Body of pancreas (tissue), 4 donors: ENCODE measurements around the gene KRTAP10-11. TPM values are rescaled to one million over a fixed set of nuclear protein-coding genes. Genes with fewer than 3 reads are reported as not detected.

Experiments
- ATAC-seq: fragments of 150-250 bp; one replicate; pipeline ENCODE4 v1.9.1; 2016
- DNase-seq, 4 donors: peaks; one replicate each; pipeline ENCODE4 v3.0.0-alpha.2; 2019
- H3K27ac ChIP-seq, 4 donors: fragments of 200-600 bp; sonication (generic); 1 replicate in 3 of 4; 2 replicates in 1 of 4; pipeline versions ENCODE4 v1.5.1 to v1.6.1; 2016 to 2019; ENCODE audit warnings: mild to moderate bottlenecking in 1 of 4, mixed read lengths in 1 of 4, moderate library complexity in 1 of 4
- H3K27me3 ChIP-seq, 2 donors: fragments of 200-600 bp; sonication (generic); one replicate each; pipeline ENCODE4 v1.6.0; 2016; ENCODE audit warnings: mild to moderate bottlenecking in 1 of 2
- H3K36me3 ChIP-seq, 2 donors: fragments of 200-600 bp; sonication (generic); replicated peaks in 1 of 2; 2 replicates each; pipeline ENCODE4 v1.5.1; 2016; ENCODE audit warnings: low read depth in 2 of 2; ENCODE audit not compliant: insufficient read depth in 1 of 2
- H3K4me1 ChIP-seq: fragments of 200-600 bp; sonication (generic); one replicate; pipeline ENCODE4 v1.6.0; 2016
- H3K4me3 ChIP-seq, 2 donors: fragments of 200-600 bp; sonication (generic); 1 replicate in 1 of 2; 2 replicates in 1 of 2; pipeline ENCODE4 v1.5.1; 2016 to 2019
- H3K9me3 ChIP-seq, 3 donors: fragments of 200-600 bp; sonication (generic); 1 replicate in 2 of 3; 2 replicates in 1 of 3; pipeline ENCODE4 v1.5.1; 2016
- POLR2A ChIP-seq, 3 donors: fragments of 450-650 bp; IDR thresholded peaks; one replicate each; pipeline ENCODE4 v1.6.1; 2016; ENCODE audit warnings: antibody characterized with exemption in 3 of 3, mild to moderate bottlenecking in 2 of 3
- WGBS, 2 donors: methylation state at CpG; one replicate each; pipeline ENCODE4 v1.1.5; 2017; 5-methylcytosine and 5-hydroxymethylcytosine counted together
- intact Hi-C: fragments of 100-400 bp; cut with DNase I; formaldehyde crosslinking; loops from one replicate; pipeline ENCODE4 v1.15.1; 2023
- total RNA-seq, 2 donors: library from RNA; depleted of rRNA; stranded (reverse); fragments of >200 nt; gene quantifications; one replicate each; pipeline ENCODE4 v1.1.0, GENCODE V29; 2016
- TF ChIP-seq, protein P1 (sequence below), 7 experiments: fragments of 450-650 bp in 4 of 7; fragments of 200-600 bp in 3 of 7; sonication (generic) in 3 of 7; IDR thresholded peaks; one replicate each; pipeline ENCODE4 v1.5.1; 2016 to 2019; ENCODE audit warnings: antibody characterized with exemption in 7 of 7

KRTAP10-11 gene
- total RNA-seq, 2 donors from 2014 or later: not detected

DNA sequence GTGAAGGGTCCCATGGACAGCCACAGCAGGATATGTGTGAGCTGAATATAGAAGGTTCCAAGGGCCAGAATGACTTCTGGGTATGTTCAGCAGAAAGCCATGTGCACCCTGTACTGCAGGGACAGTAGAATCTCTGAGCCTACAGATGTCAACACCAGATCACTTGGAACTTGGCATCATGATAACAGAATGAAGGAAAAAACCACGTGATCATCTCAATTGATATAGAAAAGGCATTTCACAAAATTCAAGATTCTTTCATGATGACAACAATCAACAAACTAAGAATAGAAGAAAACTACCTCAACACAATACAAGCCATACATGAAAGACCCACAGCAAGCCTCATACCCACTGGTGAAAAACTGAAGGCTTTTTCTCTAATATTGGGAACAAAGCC lies 21.4 kb downstream of the KRTAP10-11 start:
- no peak for ATAC-seq
- Histone ChIP-seq H3K9me3 (peaks cover 0 to 12% (median under 1%) of the 10 kb centered on the region in 3 donors), H3K4me3 (no peak overlapping the region), H3K27me3 (no peaks in the 10 kb centered on the region), H3K27ac (no peak overlapping the region), H3K36me3 (no peaks in the 10 kb centered on the region), H3K4me1 (no peaks in the 10 kb centered on the region)
- WGBS, 2 donors: 35 to 63% methylated on average over 1 of the region's 1 CpG
- TF ChIP-seq, protein P1, sequence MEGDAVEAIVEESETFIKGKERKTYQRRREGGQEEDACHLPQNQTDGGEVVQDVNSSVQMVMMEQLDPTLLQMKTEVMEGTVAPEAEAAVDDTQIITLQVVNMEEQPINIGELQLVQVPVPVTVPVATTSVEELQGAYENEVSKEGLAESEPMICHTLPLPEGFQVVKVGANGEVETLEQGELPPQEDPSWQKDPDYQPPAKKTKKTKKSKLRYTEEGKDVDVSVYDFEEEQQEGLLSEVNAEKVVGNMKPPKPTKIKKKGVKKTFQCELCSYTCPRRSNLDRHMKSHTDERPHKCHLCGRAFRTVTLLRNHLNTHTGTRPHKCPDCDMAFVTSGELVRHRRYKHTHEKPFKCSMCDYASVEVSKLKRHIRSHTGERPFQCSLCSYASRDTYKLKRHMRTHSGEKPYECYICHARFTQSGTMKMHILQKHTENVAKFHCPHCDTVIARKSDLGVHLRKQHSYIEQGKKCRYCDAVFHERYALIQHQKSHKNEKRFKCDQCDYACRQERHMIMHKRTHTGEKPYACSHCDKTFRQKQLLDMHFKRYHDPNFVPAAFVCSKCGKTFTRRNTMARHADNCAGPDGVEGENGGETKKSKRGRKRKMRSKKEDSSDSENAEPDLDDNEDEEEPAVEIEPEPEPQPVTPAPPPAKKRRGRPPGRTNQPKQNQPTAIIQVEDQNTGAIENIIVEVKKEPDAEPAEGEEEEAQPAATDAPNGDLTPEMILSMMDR (IDR thresholded peaks at IDR 0.05): no peak
- no peak for TF ChIP-seq POLR2A (IDR thresholded peaks at IDR 0.05)
- DNase-seq: no peak
- intact Hi-C loops: no loop called here

DNA sequence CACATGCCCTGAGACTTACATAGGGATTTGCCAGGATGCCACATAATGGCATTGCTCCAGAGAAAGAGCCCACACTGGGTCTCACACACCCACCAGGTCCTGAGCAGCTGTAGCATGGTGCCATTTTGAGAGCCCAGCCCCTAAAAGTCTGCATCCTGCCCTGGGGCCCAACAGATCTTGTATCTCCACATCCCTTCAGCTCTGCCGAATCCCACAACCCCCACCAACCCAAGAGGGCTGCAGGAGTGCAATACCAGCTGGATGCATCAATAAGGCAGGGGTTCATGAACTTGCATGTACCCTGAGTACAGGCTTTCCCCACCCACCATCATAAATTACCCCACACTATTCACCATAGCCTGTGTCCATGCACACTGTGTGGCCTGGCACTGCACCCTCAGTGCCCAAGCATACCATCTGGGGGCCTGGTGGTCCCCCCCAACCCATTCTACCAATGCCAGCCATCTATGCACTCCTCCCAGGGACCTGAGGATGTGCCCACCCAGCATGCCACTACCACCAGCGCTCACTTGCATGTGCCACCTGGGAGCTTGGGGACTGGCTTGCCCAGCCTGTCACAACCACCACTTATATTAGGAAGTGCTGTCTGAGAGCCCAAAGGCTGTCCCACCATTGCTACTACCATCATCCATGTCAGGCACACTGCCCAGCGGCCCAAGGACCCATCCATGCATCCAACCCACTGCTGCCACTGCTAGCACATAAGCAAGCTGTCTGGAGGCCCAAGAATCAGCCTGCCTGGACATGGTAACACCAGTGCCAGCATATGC lies 24.6 kb downstream of the KRTAP10-11 start:
- no peaks in the 10 kb centered on the region for H3K27me3 ChIP-seq
- H3K4me3 ChIP-seq: no peak overlapping the region
- no peak for TF ChIP-seq POLR2A (IDR thresholded peaks at IDR 0.05)
- TF ChIP-seq, protein P1 (IDR thresholded peaks at IDR 0.05): no peak
- peaks cover 0 to 12% (median 0%) of the 10 kb centered on the region in 3 donors for H3K9me3 ChIP-seq
- intact Hi-C loops: no loop called here
- no peak for ATAC-seq
- no peaks in the 10 kb centered on the region for H3K36me3 ChIP-seq
- 69 to 100% methylated on average over 1 to 3 of the region's 3 CpGs for WGBS, 2 donors
- no peaks in the 10 kb centered on the region for H3K4me1 ChIP-seq
- DNase-seq: no peak
- H3K27ac ChIP-seq: no peak overlapping the region

DNA sequence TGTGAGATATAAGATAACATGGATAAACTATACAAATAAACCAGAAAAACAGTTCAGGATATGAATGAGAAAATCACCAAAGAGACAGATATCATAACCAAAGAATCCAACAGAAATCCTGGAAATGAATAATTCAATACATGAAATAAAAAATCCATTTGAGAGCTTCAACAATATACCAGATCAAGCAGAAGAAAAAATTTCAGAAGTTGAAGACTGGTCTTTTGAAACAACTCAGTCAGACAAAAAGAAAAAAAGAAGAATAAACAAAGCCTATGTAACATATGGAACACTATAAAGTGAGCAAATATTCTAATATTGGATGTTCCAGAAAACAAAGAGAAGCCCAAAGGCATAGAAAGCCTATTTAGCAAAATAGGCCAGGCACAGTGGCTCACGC lies 25.7 kb downstream of the KRTAP10-11 start:
- no peaks in the 10 kb centered on the region for H3K4me1 ChIP-seq
- TF ChIP-seq, protein P1 (IDR thresholded peaks at IDR 0.05): no peak
- no peak for TF ChIP-seq POLR2A (IDR thresholded peaks at IDR 0.05)
- ATAC-seq (no peak), DNase-seq (no peak)
- H3K9me3 ChIP-seq: peaks cover 0 to 12% (median 0%) of the 10 kb centered on the region in 3 donors
- no peak overlapping the region for H3K27ac ChIP-seq
- no peak overlapping the region for H3K4me3 ChIP-seq
- 82 to 100% methylated on average over 1 of the region's 1 CpG for WGBS, 2 donors
- no peaks in the 10 kb centered on the region for H3K27me3 ChIP-seq
- intact Hi-C loops: no loop called here
- no peaks in the 10 kb centered on the region for H3K36me3 ChIP-seq

DNA sequence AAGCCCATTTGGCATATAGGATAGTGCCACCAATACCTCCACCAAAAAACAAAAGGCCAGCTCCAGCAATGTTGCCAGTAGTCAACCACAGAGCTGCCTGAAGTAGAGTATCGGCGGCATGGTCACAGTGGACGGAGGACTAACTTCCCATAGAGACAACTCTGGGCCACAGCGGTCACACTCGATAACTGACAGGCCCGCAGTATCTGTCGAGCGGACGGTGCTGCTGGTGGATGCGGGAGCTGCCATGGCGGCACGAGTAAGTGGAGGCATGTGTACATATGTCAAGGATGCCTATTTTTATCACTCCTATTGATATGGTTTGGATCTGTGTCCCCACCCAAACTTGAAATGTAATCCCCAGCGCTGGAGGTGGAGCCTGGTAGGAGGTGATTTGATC lies 31.7 kb downstream of the KRTAP10-11 start:
- no peak for ATAC-seq
- WGBS, 2 donors: 82 to 94% methylated on average over 13 of the region's 13 CpGs
- intact Hi-C loops: no loop called here

More for the DNA sequence above, 31.7 kb downstream of the KRTAP10-11 start:
- H3K27ac ChIP-seq: no peak overlapping the region
- no peaks in the 10 kb centered on the region for H3K9me3 ChIP-seq
- no peak overlapping the region for H3K4me3 ChIP-seq
- H3K4me1 ChIP-seq: no peaks in the 10 kb centered on the region
- DNase-seq: no peak
- TF ChIP-seq, protein P1 (IDR thresholded peaks at IDR 0.05): no peak
- TF ChIP-seq POLR2A (IDR thresholded peaks at IDR 0.05): no peak
- H3K27me3 ChIP-seq: no peaks in the 10 kb centered on the region
- H3K36me3 ChIP-seq: no peaks in the 10 kb centered on the region
